Measurements from ENCODE around the gene MYLK2. TPM values are rescaled to one million over a fixed set of nuclear protein-coding genes. Genes with fewer than 3 reads are reported as not detected.

MYLK2 gene
- total RNA-seq, result under 1 TPM; 0.49 to 0.53 TPM

GRCh38 chr20:31819083-31819784 lies at the start of gene MYLK2:
Gene MYLK2, plus strand, starts transcription at chr20:31819356. Its CDS starts 225 bp downstream, at chr20:31819581.
- no peak for ATAC-seq (replicated peaks in 1 of 2)
- Mint-ChIP-seq H3K4me3 (no peak within 1 kb of the TSS), H3K27ac (no peak within 1 kb of the TSS), H3K27me3 (ENCODE audit: low read depth) (no peaks in the 10 kb centered on the region), H3K36me3 (ENCODE audit: insufficient read depth in 2 of 2) (no peaks in the 10 kb centered on the region), H3K4me1 (ENCODE audit: low read depth) (no peaks in the 10 kb centered on the region), H3K9me3 (no peaks in the 10 kb centered on the region)
- no peak for DNase-seq

GRCh38 chr20:31769681-31770080 lies 49.5 kb upstream of the MYLK2 start:
- DNase-seq, result no peak
- ATAC-seq (replicated peaks in 1 of 2), result no peak
- H3K4me1 Mint-ChIP-seq (ENCODE audit: low read depth), result no peaks in the 10 kb centered on the region
- no peaks in the 10 kb centered on the region for H3K27me3 Mint-ChIP-seq (ENCODE audit: low read depth)
- H3K9me3 Mint-ChIP-seq, result no peaks in the 10 kb centered on the region
- no peak overlapping the region for H3K27ac Mint-ChIP-seq
- H3K4me3 Mint-ChIP-seq, result no peak overlapping the region
- peaks cover 14 to 51% of the 10 kb centered on the region in 2 donors for H3K36me3 Mint-ChIP-seq (ENCODE audit: insufficient read depth in 2 of 2)

GRCh38 chr20:31770243-31770642 lies 48.9 kb upstream of the MYLK2 start:
- no peak for ATAC-seq (replicated peaks in 1 of 2)
- no peak for DNase-seq
- Mint-ChIP-seq H3K36me3 (ENCODE audit: insufficient read depth in 2 of 2) (peaks cover 14 to 51% of the 10 kb centered on the region in 2 donors), H3K27ac (no peak overlapping the region), H3K4me3 (no peak overlapping the region), H3K4me1 (ENCODE audit: low read depth) (no peaks in the 10 kb centered on the region), H3K27me3 (ENCODE audit: low read depth) (no peaks in the 10 kb centered on the region), H3K9me3 (no peaks in the 10 kb centered on the region)

- DNase-seq, result no peak
- Mint-ChIP-seq H3K27ac (no peak overlapping the region), H3K4me3 (no peak overlapping the region), H3K36me3 (ENCODE audit: insufficient read depth in 2 of 2) (peaks cover 16 to 60% of the 10 kb centered on the region in 2 donors), H3K9me3 (no peaks in the 10 kb centered on the region), H3K4me1 (ENCODE audit: low read depth) (no peaks in the 10 kb centered on the region), H3K27me3 (ENCODE audit: low read depth) (no peaks in the 10 kb centered on the region)
- ATAC-seq (replicated peaks in 1 of 2), result no peak
These were observed 44.7 kb upstream of the MYLK2 start for GRCh38 chr20:31774408-31774807.

- Mint-ChIP-seq H3K9me3 (no peaks in the 10 kb centered on the region), H3K36me3 (ENCODE audit: insufficient read depth in 2 of 2) (peaks cover 19 to 61% of the 10 kb centered on the region in 2 donors), H3K4me1 (ENCODE audit: low read depth) (no peaks in the 10 kb centered on the region), H3K27me3 (ENCODE audit: low read depth) (no peaks in the 10 kb centered on the region), H3K4me3 (no peak overlapping the region), H3K27ac (no peak overlapping the region)
- ATAC-seq (replicated peaks in 1 of 2), result no peak
- DNase-seq, result no peak
These were observed 38.3 kb upstream of the MYLK2 start for GRCh38 chr20:31780839-31781238.

- no peak overlapping the region for H3K4me3 Mint-ChIP-seq
- peaks cover 21 to 60% of the 10 kb centered on the region in 2 donors for H3K36me3 Mint-ChIP-seq (ENCODE audit: insufficient read depth in 2 of 2)
- H3K9me3 Mint-ChIP-seq, result no peaks in the 10 kb centered on the region
- no peak for ATAC-seq (replicated peaks in 1 of 2)
- no peak for DNase-seq
- no peak overlapping the region for H3K27ac Mint-ChIP-seq
- no peaks in the 10 kb centered on the region for H3K4me1 Mint-ChIP-seq (ENCODE audit: low read depth)
- H3K27me3 Mint-ChIP-seq (ENCODE audit: low read depth), result no peaks in the 10 kb centered on the region
These were observed 37.2 kb upstream of the MYLK2 start for GRCh38 chr20:31781945-31782344.

GRCh38 chr20:31784354-31785044 lies 34.7 kb upstream of the MYLK2 start:
- H3K36me3 Mint-ChIP-seq (ENCODE audit: insufficient read depth in 2 of 2), result peaks cover 19 to 54% of the 10 kb centered on the region in 2 donors
- no peak overlapping the region for H3K4me3 Mint-ChIP-seq
- no peaks in the 10 kb centered on the region for H3K9me3 Mint-ChIP-seq
- DNase-seq (no peak), ATAC-seq (replicated peaks in 1 of 2) (no peak)
- H3K27me3 Mint-ChIP-seq (ENCODE audit: low read depth), result no peaks in the 10 kb centered on the region
- no peaks in the 10 kb centered on the region for H3K4me1 Mint-ChIP-seq (ENCODE audit: low read depth)
- no peak overlapping the region for H3K27ac Mint-ChIP-seq

GRCh38 chr20:31785089-31785488 lies 34.1 kb upstream of the MYLK2 start:
- peaks cover 17 to 51% of the 10 kb centered on the region in 2 donors for H3K36me3 Mint-ChIP-seq (ENCODE audit: insufficient read depth in 2 of 2)
- H3K27ac Mint-ChIP-seq, result no peak overlapping the region
- no peaks in the 10 kb centered on the region for H3K9me3 Mint-ChIP-seq

GRCh38 chr20:31788578-31788977 lies 30.6 kb upstream of the MYLK2 start:
- ATAC-seq (replicated peaks in 1 of 2) (no peak), DNase-seq (no peak)
- Mint-ChIP-seq H3K36me3 (ENCODE audit: insufficient read depth in 2 of 2) (peaks cover 14 to 38% of the 10 kb centered on the region in 2 donors), H3K4me1 (ENCODE audit: low read depth) (no peaks in the 10 kb centered on the region), H3K27me3 (ENCODE audit: low read depth) (no peaks in the 10 kb centered on the region), H3K4me3 (no peak overlapping the region), H3K9me3 (no peaks in the 10 kb centered on the region), H3K27ac (no peak overlapping the region)

More at GRCh38 chr20:31785089-31785488, 34.1 kb upstream of the MYLK2 start:
- Mint-ChIP-seq H3K4me1 (ENCODE audit: low read depth) (no peaks in the 10 kb centered on the region), H3K27me3 (ENCODE audit: low read depth) (no peaks in the 10 kb centered on the region), H3K4me3 (no peak overlapping the region)
- ATAC-seq (replicated peaks in 1 of 2) (no peak), DNase-seq (no peak)

GRCh38 chr20:31790401-31790800 lies 28.8 kb upstream of the MYLK2 start:
- peaks cover 10 to 38% of the 10 kb centered on the region in 2 donors for H3K36me3 Mint-ChIP-seq (ENCODE audit: insufficient read depth in 2 of 2)
- no peak for DNase-seq
- no peak overlapping the region for H3K4me3 Mint-ChIP-seq
- H3K27ac Mint-ChIP-seq, result no peak overlapping the region
- H3K4me1 Mint-ChIP-seq (ENCODE audit: low read depth), result no peaks in the 10 kb centered on the region
- H3K27me3 Mint-ChIP-seq (ENCODE audit: low read depth), result no peaks in the 10 kb centered on the region
- ATAC-seq (replicated peaks in 1 of 2), result no peak
- no peaks in the 10 kb centered on the region for H3K9me3 Mint-ChIP-seq

GRCh38 chr20:31797364-31797763 lies 21.8 kb upstream of the MYLK2 start:
- Mint-ChIP-seq H3K9me3 (no peaks in the 10 kb centered on the region), H3K4me3 (no peak overlapping the region), H3K36me3 (ENCODE audit: insufficient read depth in 2 of 2) (peaks cover 17 to 55% of the 10 kb centered on the region in 2 donors), H3K4me1 (ENCODE audit: low read depth) (no peaks in the 10 kb centered on the region), H3K27ac (no peak overlapping the region), H3K27me3 (ENCODE audit: low read depth) (no peaks in the 10 kb centered on the region)
- ATAC-seq (replicated peaks in 1 of 2) (no peak), DNase-seq (no peak)

- H3K4me3 Mint-ChIP-seq, result no peak overlapping the region
- no peak for DNase-seq
- peaks cover 4% of the 10 kb centered on the region for H3K4me1 Mint-ChIP-seq (ENCODE audit: low read depth)
- no peaks in the 10 kb centered on the region for H3K27me3 Mint-ChIP-seq (ENCODE audit: low read depth)
- ATAC-seq (replicated peaks in 1 of 2), result no peak
- H3K9me3 Mint-ChIP-seq, result no peaks in the 10 kb centered on the region
- H3K27ac Mint-ChIP-seq, result no peak overlapping the region
- H3K36me3 Mint-ChIP-seq (ENCODE audit: insufficient read depth in 2 of 2), result peaks cover 13 to 51% of the 10 kb centered on the region in 2 donors
These were observed 17.6 kb upstream of the MYLK2 start for GRCh38 chr20:31801508-31801907.

GRCh38 chr20:31803552-31804291 lies 15.4 kb upstream of the MYLK2 start:
- Mint-ChIP-seq H3K27me3 (ENCODE audit: low read depth) (no peaks in the 10 kb centered on the region), H3K4me3 (no peak overlapping the region), H3K4me1 (ENCODE audit: low read depth) (peaks cover 4% of the 10 kb centered on the region), H3K9me3 (no peaks in the 10 kb centered on the region), H3K36me3 (ENCODE audit: insufficient read depth in 2 of 2) (peaks cover 3 to 37% of the 10 kb centered on the region in 2 donors), H3K27ac (no peak overlapping the region)
- DNase-seq (no peak), ATAC-seq (replicated peaks in 1 of 2) (no peak)

Measured in activated T-cell treated with anti-CD3 and anti-CD28 coated beads, Interleukin-2, amount 50 U/mL, for 72 hours (primary cell).